Prostate gland (tissue), 2 donors: ENCODE measurements around the gene PDZRN3. TPM values are rescaled to one million over a fixed set of nuclear protein-coding genes. Genes with fewer than 3 reads are reported as not detected.

ENCODE experiments used
- DNase-seq: peaks from one replicate; pipeline ENCODE4 v3.0.0-alpha.2; 2019; ENCODE audit warnings: low spot score
- H3K27ac ChIP-seq, 2 donors: fragments of 200-600 bp; sonication (generic); 2 replicates each; pipeline ENCODE4 v1.5.1; 2017 to 2019
- H3K27me3 ChIP-seq: fragments of 200-600 bp; sonication (generic); replicated peaks from 2 replicates; pipeline ENCODE4 v1.5.1; 2019; ENCODE audit not compliant: insufficient read depth
- H3K36me3 ChIP-seq, 2 donors: fragments of 200-600 bp; sonication (generic); 1 replicate in 1 of 2; 2 replicates in 1 of 2; pipeline versions ENCODE4 v1.5.1 to v1.8.1; 2017 to 2019
- H3K4me1 ChIP-seq: fragments of 200-600 bp; sonication (generic); replicated peaks from 2 replicates; pipeline ENCODE4 v1.5.1; 2019
- H3K4me3 ChIP-seq, 2 donors: fragments of 200-600 bp; sonication (generic); 2 replicates each; pipeline ENCODE4 v1.5.1; 2017 to 2019
- H3K9me3 ChIP-seq: fragments of 200-600 bp; sonication (generic); 2 replicates; pipeline ENCODE4 v1.5.1; 2017
- CTCF ChIP-seq, 4 experiments: fragments of 200-600 bp in 2 of 4; fragments of 450-650 bp in 2 of 4; sonication (generic) in 2 of 4; IDR thresholded peaks; 1 replicate in 3 of 4; 2 replicates in 1 of 4; pipeline ENCODE4 v1.5.1; 2016 to 2019; ENCODE audit warnings: antibody characterized with exemption in 4 of 4, mild to moderate bottlenecking in 2 of 4, moderate library complexity in 2 of 4
- POLR2A ChIP-seq: fragments of 450-650 bp; IDR thresholded peaks from one replicate; pipeline ENCODE4 v1.6.1; 2016; ENCODE audit warnings: antibody characterized with exemption, mild to moderate bottlenecking
- POLR2AphosphoS5 ChIP-seq: sonication (generic); formaldehyde crosslinking; IDR thresholded peaks from one replicate; pipeline ENCODE4 v1.6.1; 2017; ENCODE audit warnings: antibody characterized with exemption
- WGBS: methylation state at CpG from one replicate; pipeline ENCODE4 v1.1.5; 2018; 5-methylcytosine and 5-hydroxymethylcytosine counted together
- intact Hi-C: fragments of 100-400 bp; cut with DNase I; formaldehyde crosslinking; loops from one replicate; pipeline ENCODE4 v1.14.2; 2022
- total RNA-seq, 2 donors: library from RNA; depleted of rRNA; stranded (reverse); fragments of >200 nt; gene quantifications; one replicate each; pipeline ENCODE4 v1.1.0, GENCODE V29; 2016

Gene PDZRN3
- total RNA-seq, 2 donors from 2014 or later: 80.9 to 143 TPM

- peaks cover 34% of the 10 kb centered on the region for H3K4me1 ChIP-seq
- TF ChIP-seq POLR2AphosphoS5 (peak; percentile 90), POLR2A (no peak), CTCF (IDR thresholded peaks at IDR 0.05) (no peak)
- H3K27me3 ChIP-seq: no peaks in the 10 kb centered on the region
- no peaks in the 10 kb centered on the region for H3K36me3 ChIP-seq
- intact Hi-C loops: loop anchor here (5.0 kb wide), 2 partner anchors 101 to 286 kb away; partner anchors contain the start of gene PDZRN3
- H3K27ac ChIP-seq: peak overlapping the region; percentile 81 to 90
- WGBS: 11% methylated on average over 13 of the region's 13 CpGs
- DNase-seq: peak; percentile 92
- H3K4me3 ChIP-seq: peak overlapping the region; percentile 18 to 22
- no peaks in the 10 kb centered on the region for H3K9me3 ChIP-seq
These were observed 103.7 kb downstream of the PDZRN3 start for GRCh38 chr3:73520931-73521461.

DNA sequence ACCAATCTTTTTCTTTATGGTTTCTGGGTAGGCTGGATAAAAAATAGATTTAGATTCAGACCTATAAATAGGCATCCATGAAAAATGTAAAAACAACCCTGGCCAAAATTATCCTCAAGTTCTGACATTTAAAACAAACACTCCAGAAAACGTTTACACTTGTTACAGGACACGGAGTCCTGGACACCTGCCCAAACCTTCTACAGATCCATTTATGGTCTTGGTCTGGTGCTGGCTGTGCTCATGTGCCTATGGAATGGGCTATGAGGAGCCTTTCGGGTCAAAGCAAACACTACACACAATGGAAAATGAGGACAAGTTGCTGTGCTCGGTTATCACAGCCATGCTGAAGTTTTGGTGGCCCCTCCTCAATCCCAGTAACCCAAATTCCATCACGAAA lies 108.1 kb downstream of the PDZRN3 start:
- Histone ChIP-seq H3K4me1 (peaks cover 31% of the 10 kb centered on the region), H3K4me3 (no peak overlapping the region), H3K9me3 (no peaks in the 10 kb centered on the region), H3K27me3 (no peaks in the 10 kb centered on the region), H3K36me3 (no peaks in the 10 kb centered on the region), H3K27ac (peak overlapping the region; percentile 81 to 90)
- intact Hi-C loops: no loop called here
- TF ChIP-seq POLR2AphosphoS5: peak; percentile 92
- no peak for TF ChIP-seq POLR2A
- DNase-seq: peak; percentile 92
- WGBS: 14% methylated on average over 5 of the region's 5 CpGs

GRCh38 chr3:73513260-73513659 lies 111.5 kb downstream of the PDZRN3 start:
- no peak overlapping the region for H3K4me3 ChIP-seq
- intact Hi-C loops: no loop called here
- no peaks in the 10 kb centered on the region for H3K27me3 ChIP-seq
- WGBS: 28% methylated on average over 5 of the region's 5 CpGs
- H3K36me3 ChIP-seq: no peaks in the 10 kb centered on the region
- no peaks in the 10 kb centered on the region for H3K9me3 ChIP-seq
- H3K4me1 ChIP-seq: peaks cover 31% of the 10 kb centered on the region
- peak overlapping the region; percentile 76 to 78 for H3K27ac ChIP-seq
- DNase-seq: no peak
- TF ChIP-seq POLR2AphosphoS5 (peak; percentile 28), POLR2A (no peak)

DNA sequence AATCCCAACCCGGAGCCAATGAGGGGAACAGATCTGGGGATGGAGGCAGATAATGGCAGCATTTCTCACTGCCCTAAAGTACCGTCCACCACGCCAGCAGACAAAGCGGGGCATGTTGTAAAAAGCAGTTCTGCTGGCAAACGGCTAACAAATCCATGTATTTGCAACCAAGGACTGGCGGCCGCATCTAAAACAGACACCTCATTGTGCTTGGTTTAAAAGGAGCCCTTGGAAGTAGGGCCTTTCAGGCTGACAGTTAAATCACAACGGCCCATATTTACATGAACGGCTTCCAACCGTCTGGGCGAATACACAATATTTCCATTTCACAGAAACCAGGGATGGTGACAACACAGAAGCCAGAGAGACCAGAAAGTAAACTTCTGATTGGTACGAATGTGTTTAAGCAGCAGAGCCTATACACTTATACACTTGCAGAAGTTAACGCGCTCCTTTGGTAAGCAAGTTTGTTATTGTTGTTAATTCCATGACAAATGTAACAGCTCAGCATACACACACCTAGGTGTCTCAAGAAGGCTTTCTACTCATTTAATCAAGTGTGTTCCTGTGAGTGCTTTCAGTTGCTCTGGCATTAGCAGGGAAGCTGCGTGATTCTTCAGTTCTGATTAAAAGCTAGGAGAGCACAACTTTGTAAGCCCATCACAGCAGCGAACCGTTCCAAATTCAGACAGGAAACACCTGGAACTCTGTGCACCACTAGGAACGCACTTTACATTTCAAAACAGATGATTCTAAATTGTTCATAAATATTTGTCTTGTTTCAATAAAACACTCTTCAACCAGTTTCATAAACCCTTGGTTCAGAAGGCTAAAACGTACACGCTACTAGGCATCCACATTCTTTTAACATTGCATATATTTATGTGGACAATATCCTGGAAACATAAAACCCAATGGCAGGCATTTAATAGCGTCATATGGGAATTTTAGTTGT lies 112.9 kb downstream of the PDZRN3 start:
- no peak overlapping the region for H3K4me3 ChIP-seq
- no peaks in the 10 kb centered on the region for H3K36me3 ChIP-seq
- intact Hi-C loops: no loop called here
- no peaks in the 10 kb centered on the region for H3K27me3 ChIP-seq
- peak; percentile 54 for DNase-seq
- TF ChIP-seq POLR2A: no peak
- peak in 1 of 4 experiments; percentile 5 for TF ChIP-seq CTCF (IDR thresholded peaks at IDR 0.05)
- peak; percentile 49 for TF ChIP-seq POLR2AphosphoS5
- H3K4me1 ChIP-seq: peaks cover 31% of the 10 kb centered on the region
- 12% methylated on average over 21 of the region's 21 CpGs for WGBS
- peak overlapping the region; percentile 76 to 78 for H3K27ac ChIP-seq
- H3K9me3 ChIP-seq: no peaks in the 10 kb centered on the region

DNA sequence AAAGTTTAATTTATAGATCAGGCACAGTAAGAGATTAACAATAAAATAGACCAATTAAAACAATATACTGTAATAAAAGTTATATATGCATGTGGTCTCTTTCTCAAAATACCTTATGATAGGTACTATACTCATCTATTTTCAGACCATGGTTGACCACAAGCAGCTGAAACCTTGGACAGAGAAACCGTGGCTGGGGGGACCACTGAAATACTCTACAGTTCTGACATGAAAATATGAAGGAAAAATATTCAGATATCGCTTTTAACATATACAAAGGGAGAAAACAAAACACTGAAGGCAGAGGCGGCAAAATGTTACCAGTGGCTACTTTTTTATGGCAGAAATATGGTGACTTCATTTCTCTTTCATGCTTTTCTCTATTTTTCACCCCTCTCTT lies 114.0 kb downstream of the PDZRN3 start:
- intact Hi-C loops: no loop called here
- H3K36me3 ChIP-seq: no peaks in the 10 kb centered on the region
- H3K4me1 ChIP-seq: peaks cover 31% of the 10 kb centered on the region
- H3K4me3 ChIP-seq: no peak overlapping the region
- DNase-seq: no peak
- peak overlapping the region; percentile 76 to 78 for H3K27ac ChIP-seq
- no peaks in the 10 kb centered on the region for H3K27me3 ChIP-seq
- H3K9me3 ChIP-seq: no peaks in the 10 kb centered on the region
- WGBS: 78% methylated on average over 3 of the region's 3 CpGs
- TF ChIP-seq POLR2AphosphoS5 (no peak), POLR2A (no peak), CTCF (IDR thresholded peaks at IDR 0.05) (no peak)
